Measurements from ENCODE around the gene HPRT1.

HPRT1 gene

GRCh38 chrX:134469486-134469885, 9.5 kb downstream of the HPRT1 start:
- no peak for TF ChIP-seq CTCF (IDR thresholded peaks at IDR 0.05; ENCODE audit: low read depth, low read length, missing control alignments)
- H3K4me3 ChIP-seq (replicated peaks; ENCODE audit: low read depth, low read length) = no peak overlapping the region
- no peak for DNase-seq (ENCODE audit: extremely low read depth, low read depth)

GRCh38 chrX:134470013-134470412, 10.0 kb downstream of the HPRT1 start:
- DNase-seq (ENCODE audit: extremely low read depth, low read depth) = no peak
- H3K4me3 ChIP-seq (replicated peaks; ENCODE audit: low read depth, low read length) = no peak overlapping the region
- no peak for TF ChIP-seq CTCF (IDR thresholded peaks at IDR 0.05; ENCODE audit: low read depth, low read length, missing control alignments)

GRCh38 chrX:134472041-134472440, 12.1 kb downstream of the HPRT1 start:
- TF ChIP-seq CTCF (IDR thresholded peaks at IDR 0.05; ENCODE audit: low read depth, low read length, missing control alignments) = no peak
- H3K4me3 ChIP-seq (replicated peaks; ENCODE audit: low read depth, low read length) = no peak overlapping the region
- DNase-seq (ENCODE audit: extremely low read depth, low read depth) = no peak

GRCh38 chrX:134476284-134476683, 16.3 kb downstream of the HPRT1 start:
- TF ChIP-seq CTCF (IDR thresholded peaks at IDR 0.05; ENCODE audit: low read depth, low read length, missing control alignments) = no peak
- no peak for DNase-seq (ENCODE audit: extremely low read depth, low read depth)
- H3K4me3 ChIP-seq (replicated peaks; ENCODE audit: low read depth, low read length) = no peak overlapping the region

GRCh38 chrX:134478374-134478773, 18.4 kb downstream of the HPRT1 start:
- TF ChIP-seq CTCF (IDR thresholded peaks at IDR 0.05; ENCODE audit: low read depth, low read length, missing control alignments) = no peak
- no peak overlapping the region for H3K4me3 ChIP-seq (replicated peaks; ENCODE audit: low read depth, low read length)
- no peak for DNase-seq (ENCODE audit: extremely low read depth, low read depth)

- no peak for TF ChIP-seq CTCF (IDR thresholded peaks at IDR 0.05; ENCODE audit: low read depth, low read length, missing control alignments)
- no peak overlapping the region for H3K4me3 ChIP-seq (replicated peaks; ENCODE audit: low read depth, low read length)
- no peak for DNase-seq (ENCODE audit: extremely low read depth, low read depth)
These were observed 20.1 kb downstream of the HPRT1 start for GRCh38 chrX:134480061-134480460.

- DNase-seq (ENCODE audit: extremely low read depth, low read depth) = no peak
- no peak overlapping the region for H3K4me3 ChIP-seq (replicated peaks; ENCODE audit: low read depth, low read length)
- TF ChIP-seq CTCF (IDR thresholded peaks at IDR 0.05; ENCODE audit: low read depth, low read length, missing control alignments) = no peak
These were observed 21.4 kb downstream of the HPRT1 start for GRCh38 chrX:134481339-134481738.
